H9 (cell line): ENCODE results near the gene ZFPL1. TPM values are rescaled to one million over a fixed set of nuclear protein-coding genes. Genes with fewer than 3 reads are reported as not detected.

Experiments
- DNase-seq: peaks from one replicate; pipeline ENCODE4 v3.0.0-alpha.2; 2017
- H2AFZ ChIP-seq: one replicate; pipeline ENCODE4 v1.6.1; 2013; ENCODE audit warnings: mild to moderate bottlenecking, low read length, control low read depth, moderate library complexity
- H2AK5ac ChIP-seq: 2 replicates; pipeline ENCODE4 v1.6.1; 2013; ENCODE audit warnings: low read length, control low read depth, mixed read lengths; ENCODE audit not compliant: insufficient read length
- H2BK120ac ChIP-seq: one replicate; pipeline ENCODE4 v1.6.1; 2013; ENCODE audit warnings: low read depth, mild to moderate bottlenecking, low read length, control low read depth, inconsistent platforms; ENCODE audit not compliant: poor library complexity, severe bottlenecking
- H2BK12ac ChIP-seq: 2 replicates; pipeline ENCODE4 v1.6.1; 2013; ENCODE audit warnings: low read length, control low read depth, mixed read lengths, low read depth; ENCODE audit not compliant: insufficient read length
- H2BK15ac ChIP-seq: 2 replicates; pipeline ENCODE4 v1.6.1; 2013; ENCODE audit warnings: low read depth, low read length, control low read depth
- H2BK20ac ChIP-seq: one replicate; pipeline ENCODE4 v1.6.1; 2013; ENCODE audit warnings: low read depth, mild to moderate bottlenecking, low read length, control low read depth, inconsistent platforms; ENCODE audit not compliant: poor library complexity, severe bottlenecking
- H2BK5ac ChIP-seq: 2 replicates; pipeline ENCODE4 v1.6.1; 2013; ENCODE audit warnings: low read length, control low read depth, mixed read lengths; ENCODE audit not compliant: insufficient read length
- H3K14ac ChIP-seq: 2 replicates; pipeline ENCODE4 v1.6.1; 2013; ENCODE audit warnings: low read length, control low read depth; ENCODE audit not compliant: insufficient read depth
- H3K18ac ChIP-seq: 2 replicates; pipeline ENCODE4 v1.6.1; 2013; ENCODE audit warnings: low read depth, mild to moderate bottlenecking, mixed read lengths, low read length, control low read depth; ENCODE audit not compliant: insufficient read length
- H3K23ac ChIP-seq: 2 replicates; pipeline ENCODE4 v1.6.1; 2013; ENCODE audit warnings: low read length, control low read depth, mixed read lengths, low read depth; ENCODE audit not compliant: insufficient read length
- H3K23me2 ChIP-seq: 2 replicates; pipeline ENCODE4 v1.6.1; 2013; ENCODE audit warnings: low read depth, mild to moderate bottlenecking, mixed read lengths, low read length, control low read depth; ENCODE audit not compliant: insufficient read length, poor library complexity, severe bottlenecking
- H3K27ac ChIP-seq: 2 replicates; pipeline ENCODE4 v1.5.1; 2013; ENCODE audit warnings: low read length, control low read depth, mixed read lengths, low read depth; ENCODE audit not compliant: insufficient read length
- H3K27me3 ChIP-seq: 2 replicates; pipeline ENCODE4 v1.6.1; 2013; ENCODE audit warnings: low read length, control low read depth, inconsistent platforms; ENCODE audit not compliant: insufficient read depth
- H3K4ac ChIP-seq: 2 replicates; pipeline ENCODE4 v1.6.1; 2013; ENCODE audit warnings: low read depth, mild to moderate bottlenecking, control low read depth, inconsistent platforms, low read length, moderate library complexity
- H3K4me1 ChIP-seq: 2 replicates; pipeline ENCODE4 v1.6.1; 2013; ENCODE audit warnings: low read length, control low read depth, inconsistent platforms; ENCODE audit not compliant: insufficient read depth
- H3K4me2 ChIP-seq: 2 replicates; pipeline ENCODE4 v1.6.1; 2013; ENCODE audit warnings: low read length, control low read depth, mixed read lengths; ENCODE audit not compliant: insufficient read length, insufficient read depth
- H3K56ac ChIP-seq: 2 replicates; pipeline ENCODE4 v1.6.1; 2013; ENCODE audit warnings: low read depth, mild to moderate bottlenecking, mixed read lengths, low read length, control low read depth; ENCODE audit not compliant: insufficient read length
- H3K79me1 ChIP-seq: 2 replicates; pipeline ENCODE4 v1.6.1; 2013; ENCODE audit warnings: low read depth, mild to moderate bottlenecking, moderate library complexity, low read length, control low read depth, inconsistent platforms; ENCODE audit not compliant: insufficient read depth, poor library complexity, severe bottlenecking
- H3K79me2 ChIP-seq: 2 replicates; pipeline ENCODE4 v1.6.1; 2013; ENCODE audit warnings: low read length, control low read depth, inconsistent platforms; ENCODE audit not compliant: insufficient read depth
- H3K9ac ChIP-seq: 2 replicates; pipeline ENCODE4 v1.6.1; 2013; ENCODE audit warnings: low read length, control low read depth, mixed read lengths; ENCODE audit not compliant: insufficient read length; ENCODE audit errors: extremely low read depth
- H3K9me3 ChIP-seq: one replicate; pipeline ENCODE4 v1.6.1; 2013; ENCODE audit warnings: low read depth, low read length, inconsistent platforms; ENCODE audit not compliant: control insufficient read depth
- H3T11ph ChIP-seq: one replicate; pipeline ENCODE4 v1.6.1; 2013; ENCODE audit warnings: mild to moderate bottlenecking, low read length, control low read depth, inconsistent platforms
- H4K20me1 ChIP-seq: one replicate; pipeline ENCODE4 v1.6.1; 2013; ENCODE audit not compliant: control insufficient read depth, insufficient read length, insufficient read depth
- H4K5ac ChIP-seq: 2 replicates; pipeline ENCODE4 v1.6.1; 2013; ENCODE audit warnings: low read depth, mild to moderate bottlenecking, mixed read lengths, low read length, control low read depth; ENCODE audit not compliant: insufficient read length
- H4K8ac ChIP-seq: replicated peaks from 2 replicates; pipeline ENCODE4 v1.6.1; 2013; ENCODE audit warnings: low read length, control low read depth, mixed read lengths, low read depth; ENCODE audit not compliant: insufficient read length
- H4K91ac ChIP-seq: 2 replicates; pipeline ENCODE4 v1.6.1; 2013; ENCODE audit warnings: low read depth, mild to moderate bottlenecking, moderate library complexity, mixed read lengths, low read length, control low read depth; ENCODE audit not compliant: insufficient read length
- H3K27ac Mint-ChIP-seq, 3 experiments: 2 replicates in 2 of 3; 3 replicates in 1 of 3; pipeline ENCODE4 v1.8.0; 2020 to 2021; ENCODE audit warnings: mixed read lengths in 3 of 3, mild to moderate bottlenecking in 1 of 3, moderate library complexity in 1 of 3
- H3K27me3 Mint-ChIP-seq: 2 replicates; pipeline ENCODE4 v1.8.0; 2021; ENCODE audit warnings: low read depth, mild to moderate bottlenecking, moderate library complexity, mixed read lengths
- H3K36me3 Mint-ChIP-seq, 3 experiments: 2 replicates in 2 of 3; 3 replicates in 1 of 3; pipeline ENCODE4 v1.8.0; 2020 to 2021; ENCODE audit warnings: low read depth in 3 of 3, mixed read lengths in 3 of 3; ENCODE audit not compliant: insufficient read depth in 1 of 3
- H3K4me1 Mint-ChIP-seq, 2 experiments: 2 replicates each; pipeline ENCODE4 v1.8.0; 2020; ENCODE audit warnings: mixed read lengths in 2 of 2
- H3K4me3 Mint-ChIP-seq, 2 experiments: 2 replicates in 1 of 2; 3 replicates in 1 of 2; pipeline ENCODE4 v1.8.0; 2020 to 2021; ENCODE audit warnings: mild to moderate bottlenecking in 2 of 2, mixed read lengths in 2 of 2, moderate library complexity in 1 of 2
- H3K9me3 Mint-ChIP-seq, 2 experiments: 2 replicates in 1 of 2; 3 replicates in 1 of 2; pipeline ENCODE4 v1.8.0; 2020; ENCODE audit warnings: mild to moderate bottlenecking in 2 of 2, mixed read lengths in 2 of 2, moderate library complexity in 1 of 2
- CTCF ChIP-seq: fragments of 200-600 bp; sonication (generic); conservative IDR thresholded peaks from 3 replicates; pipeline ENCODE4 v1.8.0; 2021; ENCODE audit warnings: antibody characterized with exemption, mild to moderate bottlenecking
- WGBS: extraction: QIAGEN DNeasy Blood & Tissue Kit; methylation state at CpG from one replicate; pipeline ENCODE4 v1.1.7; 2013; ENCODE audit warnings: missing lambda C conversion rate, low lambda C conversion rate, mixed read lengths; ENCODE audit not compliant: insufficient read length; ENCODE audit errors: extremely low coverage; 5-methylcytosine and 5-hydroxymethylcytosine counted together
- total RNA-seq: library from RNA; stranded (reverse); gene quantifications from 2 replicates; pipeline ENCODE4 v1.2.1, GENCODE V29; 2021

The ZFPL1 gene
- total RNA-seq, 1 experiment from 2014 or later, result 24.2 TPM

GRCh38 chr11:65063532-65063931, 20.5 kb upstream of the ZFPL1 start:
- H3K18ac ChIP-seq, result no peak overlapping the region
- Mint-ChIP-seq H3K4me1 (peaks cover 25 to 33% of the 10 kb centered on the region in 2 experiments), H3K4me3 (no peak overlapping the region), H3K36me3 (no peaks in the 10 kb centered on the region), H3K27me3 (peaks cover 8% of the 10 kb centered on the region), H3K9me3 (no peaks in the 10 kb centered on the region), H3K27ac (no peak overlapping the region; a peak in 1 of 7 replicates)
- H2AK5ac ChIP-seq, result no peak overlapping the region
- no peak for DNase-seq
- no peaks in the 10 kb centered on the region for H3K27me3 ChIP-seq
- no peaks in the 10 kb centered on the region for H3K9me3 ChIP-seq
- H2BK20ac ChIP-seq, result no peak overlapping the region
- peaks cover 6% of the 10 kb centered on the region; the same call in 1 of the 2 replicates for H3K4me1 ChIP-seq
- H2BK5ac ChIP-seq, result no peak overlapping the region
- no peak overlapping the region for H2BK12ac ChIP-seq
- H3K23me2 ChIP-seq, result no peaks in the 10 kb centered on the region
- no peaks in the 10 kb centered on the region for H3K79me1 ChIP-seq
- no peak overlapping the region for H3K14ac ChIP-seq
- no peak overlapping the region for H3K56ac ChIP-seq
- H2BK15ac ChIP-seq, result no peak overlapping the region
- no peak overlapping the region for H4K8ac ChIP-seq
- WGBS, result no CpG with 5 or more reads among the region's 3 CpGs
- no peak for TF ChIP-seq CTCF
- H3K4ac ChIP-seq, result no peak overlapping the region
- H3K27ac ChIP-seq, result no peak overlapping the region
- no peak overlapping the region for H2AFZ ChIP-seq
- H3K9ac ChIP-seq, result no peak overlapping the region
- no peak overlapping the region for H2BK120ac ChIP-seq
- H3K79me2 ChIP-seq, result no peaks in the 10 kb centered on the region
- no peak overlapping the region for H3K23ac ChIP-seq
- H3K4me2 ChIP-seq, result no peak overlapping the region
- no peaks in the 10 kb centered on the region for H4K20me1 ChIP-seq
- H3T11ph ChIP-seq, result no peak overlapping the region
- no peak overlapping the region for H4K91ac ChIP-seq
- no peak overlapping the region for H4K5ac ChIP-seq
